ENCODE results near the gene CSRNP3. TPM values are rescaled to one million over a fixed set of nuclear protein-coding genes. Genes with fewer than 3 reads are reported as not detected.

CSRNP3 gene
- total RNA-seq, 4 donors from 2014 or later: 0.51 to 2.4 (median 1.1) TPM

DNA sequence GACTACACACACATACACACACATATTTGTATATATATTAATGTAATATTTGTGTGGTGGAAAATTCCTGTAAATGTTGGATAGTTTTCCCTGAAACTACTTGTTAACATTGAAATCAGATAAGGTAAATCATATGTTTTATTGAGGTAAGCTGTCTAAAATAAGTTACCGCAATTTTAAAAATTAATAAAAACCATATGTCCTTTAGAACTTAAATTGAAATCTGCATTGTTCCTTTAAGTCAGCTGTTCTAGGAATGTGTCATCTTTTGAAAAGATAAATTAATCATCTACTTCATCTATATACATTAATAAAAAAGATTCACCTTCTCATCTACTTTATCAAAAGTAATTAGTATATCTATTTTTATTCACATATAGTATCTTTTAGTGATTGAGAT, 102.0 kb downstream of the CSRNP3 start:
- no peak for TF ChIP-seq CTCF (IDR thresholded peaks at IDR 0.05; ENCODE audit: low read depth)

DNA sequence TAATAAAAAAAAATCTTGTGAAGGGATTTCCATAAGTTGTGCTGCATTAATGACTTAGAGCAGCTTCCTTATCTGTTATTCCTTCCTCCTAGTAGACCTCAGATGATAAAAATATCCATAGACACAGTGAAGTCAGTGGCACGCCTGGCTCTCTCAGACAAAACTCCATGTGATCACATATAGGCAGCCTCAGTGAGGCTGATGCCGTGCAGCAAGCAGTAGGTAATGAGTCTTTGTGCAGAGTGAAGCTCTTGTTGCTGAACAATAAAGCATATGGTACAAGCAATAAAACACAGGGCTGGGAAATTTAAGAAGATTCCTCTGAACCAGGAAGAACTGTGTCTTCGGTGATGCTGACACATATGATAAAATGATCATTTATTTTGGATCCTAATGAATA, 102.7 kb downstream of the CSRNP3 start:
- TF ChIP-seq CTCF (IDR thresholded peaks at IDR 0.05; ENCODE audit: low read depth): no peak

DNA sequence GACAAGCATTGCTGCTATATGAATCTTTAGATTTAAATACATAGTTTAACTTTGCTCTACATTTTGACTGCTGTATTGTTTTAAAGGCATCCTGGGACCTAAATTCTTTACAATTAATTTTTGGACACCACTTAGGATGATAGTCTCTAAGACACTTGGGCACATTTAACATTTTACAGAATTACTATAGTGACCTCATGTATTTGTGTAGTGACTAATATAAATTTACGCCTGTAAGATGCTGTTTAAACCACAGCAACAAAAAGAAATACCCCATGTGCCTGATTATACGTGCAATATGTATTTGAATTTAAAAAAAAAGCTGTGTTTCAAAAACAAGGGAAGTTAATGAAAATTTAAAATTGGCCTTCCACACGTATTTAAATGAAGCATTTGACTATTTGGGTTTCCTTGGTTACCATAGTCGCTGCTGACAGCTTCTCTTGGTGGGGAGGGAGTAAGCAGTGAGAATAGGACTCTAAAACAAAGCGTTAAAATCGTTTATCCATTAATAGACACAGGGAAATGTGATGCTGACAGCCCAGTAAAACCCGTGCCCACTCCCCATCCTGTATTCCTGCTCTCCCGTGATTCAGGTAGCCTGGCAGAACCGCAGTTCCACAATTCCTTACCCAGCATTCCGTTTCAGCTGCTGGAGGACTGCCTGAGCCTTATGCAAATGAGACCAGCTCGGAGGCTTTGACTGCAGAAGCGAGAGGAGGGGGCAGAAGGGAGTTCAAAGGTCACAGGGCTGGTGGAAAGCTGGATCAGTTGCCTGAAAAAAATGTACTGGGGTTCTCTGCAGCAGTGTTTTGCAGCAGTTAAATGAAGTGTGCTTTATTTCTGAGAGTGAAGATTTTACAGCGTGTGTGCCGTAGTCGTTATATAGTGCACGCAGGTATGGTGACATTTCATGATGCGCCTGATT, 104.3 kb downstream of the CSRNP3 start:
- no peak for TF ChIP-seq CTCF (IDR thresholded peaks at IDR 0.05; ENCODE audit: low read depth)

GRCh38 chr2:165575044-165575615, 105.6 kb downstream of the CSRNP3 start:
- TF ChIP-seq CTCF (IDR thresholded peaks at IDR 0.05; ENCODE audit: low read depth): no peak

- TF ChIP-seq CTCF (IDR thresholded peaks at IDR 0.05; ENCODE audit: low read depth): no peak
Observed at GRCh38 chr2:165576409-165577154, 107.1 kb downstream of the CSRNP3 start.

GRCh38 chr2:165582409-165582808, 112.9 kb downstream of the CSRNP3 start:
- no peak for TF ChIP-seq CTCF (IDR thresholded peaks at IDR 0.05; ENCODE audit: low read depth)
